HEK293 (cell line): Measurements from ENCODE around the gene ARL2BP.

ENCODE experiments used
- BCL6B ChIP-seq: fragments of 450-650 bp; formaldehyde crosslinking; IDR thresholded peaks from 2 replicates; pipeline ENCODE4 v1.5.1; 2017; ENCODE audit warnings: missing biosample characterization, missing genetic modification characterization
- GLIS1 ChIP-seq: fragments of 450-650 bp; formaldehyde crosslinking; IDR thresholded peaks from 2 replicates; pipeline ENCODE4 v1.5.1; 2016; ENCODE audit warnings: missing biosample characterization, missing genetic modification characterization
- IKZF3 ChIP-seq: fragments of 450-650 bp; IDR thresholded peaks from 2 replicates; pipeline ENCODE4 v1.5.0; 2018; ENCODE audit warnings: missing biosample characterization, mild to moderate bottlenecking, missing genetic modification characterization, moderate library complexity
- KLF16 ChIP-seq: fragments of 450-650 bp; formaldehyde crosslinking; IDR thresholded peaks from 2 replicates; pipeline ENCODE4 v1.5.1; 2017; ENCODE audit warnings: missing biosample characterization, missing genetic modification characterization
- PRDM1 ChIP-seq: fragments of 450-650 bp; formaldehyde crosslinking; IDR thresholded peaks from 2 replicates; pipeline ENCODE4; 2016; ENCODE audit warnings: missing biosample characterization, missing genetic modification characterization
- SP2 ChIP-seq: fragments of 450-650 bp; formaldehyde crosslinking; IDR thresholded peaks from 2 replicates; pipeline ENCODE4 v1.5.1; 2016; ENCODE audit warnings: missing biosample characterization, missing genetic modification characterization
- SP3 ChIP-seq: fragments of 450-650 bp; formaldehyde crosslinking; IDR thresholded peaks from 2 replicates; pipeline ENCODE4 v1.5.1; 2016; ENCODE audit warnings: missing biosample characterization, missing genetic modification characterization
- TSHZ1 ChIP-seq: fragments of 450-650 bp; formaldehyde crosslinking; IDR thresholded peaks from 2 replicates; pipeline ENCODE4 v1.5.1; 2016; ENCODE audit warnings: missing biosample characterization, missing genetic modification characterization, borderline replicate concordance
- ZBTB17 ChIP-seq: fragments of 450-650 bp; formaldehyde crosslinking; IDR thresholded peaks from 2 replicates; pipeline ENCODE4 v1.5.1; 2016; ENCODE audit warnings: missing biosample characterization, missing genetic modification characterization
- ZBTB20 ChIP-seq: fragments of 450-650 bp; formaldehyde crosslinking; IDR thresholded peaks from 2 replicates; pipeline ENCODE4 v1.5.1; 2016; ENCODE audit warnings: missing biosample characterization, missing genetic modification characterization
- ZEB2 ChIP-seq: fragments of 450-650 bp; formaldehyde crosslinking; IDR thresholded peaks from 2 replicates; pipeline ENCODE4 v1.5.1; 2016; ENCODE audit warnings: missing biosample characterization, missing genetic modification characterization
- ZNF148 ChIP-seq: fragments of 450-650 bp; formaldehyde crosslinking; IDR thresholded peaks from 2 replicates; pipeline ENCODE4 v1.5.0; 2017; ENCODE audit warnings: missing biosample characterization, missing genetic modification characterization, borderline replicate concordance
- ZNF174 ChIP-seq: fragments of 450-650 bp; formaldehyde crosslinking; IDR thresholded peaks from 2 replicates; pipeline ENCODE4 v1.5.0; 2017; ENCODE audit warnings: missing biosample characterization, mild to moderate bottlenecking, missing genetic modification characterization
- ZNF184 ChIP-seq: fragments of 450-650 bp; IDR thresholded peaks from 2 replicates; pipeline ENCODE4 v1.5.1; 2018; ENCODE audit warnings: missing biosample characterization, mild to moderate bottlenecking, missing genetic modification characterization
- ZNF2 ChIP-seq: fragments of 450-650 bp; formaldehyde crosslinking; IDR thresholded peaks from 2 replicates; pipeline ENCODE4 v1.5.1; 2016; ENCODE audit warnings: missing biosample characterization, missing genetic modification characterization
- ZNF391 ChIP-seq: fragments of 450-650 bp; formaldehyde crosslinking; IDR thresholded peaks from 2 replicates; pipeline ENCODE4 v1.5.1; 2016; ENCODE audit warnings: low read depth, missing biosample characterization, missing genetic modification characterization, borderline replicate concordance
- ZNF398 ChIP-seq: fragments of 450-650 bp; formaldehyde crosslinking; IDR thresholded peaks from 2 replicates; pipeline ENCODE4 v1.5.1; 2017; ENCODE audit warnings: missing biosample characterization, missing genetic modification characterization
- ZNF501 ChIP-seq: fragments of 450-650 bp; formaldehyde crosslinking; IDR thresholded peaks from 2 replicates; pipeline ENCODE4 v1.5.1; 2016; ENCODE audit warnings: missing biosample characterization, missing genetic modification characterization
- ZNF518A ChIP-seq: fragments of 450-650 bp; formaldehyde crosslinking; conservative IDR thresholded peaks from 2 replicates; pipeline ENCODE4 v1.5.1; 2016; ENCODE audit warnings: low read depth, missing biosample characterization, missing genetic modification characterization
- ZNF561 ChIP-seq: fragments of 450-650 bp; IDR thresholded peaks from 2 replicates; pipeline ENCODE4 v1.5.1; 2018; ENCODE audit warnings: missing biosample characterization, missing genetic modification characterization, borderline replicate concordance
- ZNF600 ChIP-seq: fragments of 450-650 bp; formaldehyde crosslinking; IDR thresholded peaks from 2 replicates; pipeline ENCODE4 v1.5.1; 2016; ENCODE audit warnings: missing biosample characterization, missing genetic modification characterization
- ZNF629 ChIP-seq: fragments of 450-650 bp; formaldehyde crosslinking; IDR thresholded peaks from 2 replicates; pipeline ENCODE4 v1.5.1; 2017; ENCODE audit warnings: missing biosample characterization, missing genetic modification characterization
- ZNF664 ChIP-seq: fragments of 450-650 bp; formaldehyde crosslinking; IDR thresholded peaks from 2 replicates; pipeline ENCODE4 v1.5.1; 2016; ENCODE audit warnings: missing biosample characterization, missing genetic modification characterization
- ZNF777 ChIP-seq: fragments of 450-650 bp; formaldehyde crosslinking; IDR thresholded peaks from 2 replicates; pipeline ENCODE4 v1.5.1; 2017; ENCODE audit warnings: missing biosample characterization, missing genetic modification characterization, borderline replicate concordance

ARL2BP gene

GRCh38 chr16:57299719-57300386 lies 54.8 kb downstream of the ARL2BP start (continued):
- TF ChIP-seq ZNF664: 0 out of 2 replicates have a peak, but pooled peaks have one; percentile 9
- TF ChIP-seq ZBTB17 (tag by site-specific recombination): peak; percentile 78
- TF ChIP-seq ZNF561 (tag by site-specific recombination): peak; percentile 82
- 0 out of 2 replicates have a peak, but pooled peaks have one; percentile 46 for TF ChIP-seq ZNF184 (tag by site-specific recombination)
- peak; percentile 78; the same call in 1 of the 2 replicates for TF ChIP-seq ZBTB20
- peak; percentile 92 for TF ChIP-seq ZNF777 (tag by site-specific recombination)
- peak; percentile 68; the same call in 1 of the 2 replicates for TF ChIP-seq ZNF174 (tag by site-specific recombination)
- TF ChIP-seq BCL6B (tag by site-specific recombination): 0 out of 2 replicates have a peak, but pooled peaks have one; percentile 7
- TF ChIP-seq IKZF3 (tag by site-specific recombination): peak; percentile 73
- 0 out of 2 replicates have a peak, but pooled peaks have one; percentile 14 for TF ChIP-seq ZNF2
- peak; percentile 49 for TF ChIP-seq ZNF398 (tag by site-specific recombination)
- no peak; the same call in 1 of the 2 replicates for TF ChIP-seq PRDM1 (tag by site-specific recombination)
- TF ChIP-seq SP3: peak; percentile 28
- 0 out of 2 replicates have a peak, but pooled peaks have one; percentile 20 for TF ChIP-seq ZNF501 (tag by site-specific recombination)
- no peak; the same call in 1 of the 2 replicates for TF ChIP-seq ZNF148
- TF ChIP-seq GLIS1 (tag by site-specific recombination): peak; percentile 51; the same call in 1 of the 2 replicates
- TF ChIP-seq KLF16 (tag by site-specific recombination): peak; percentile 46; the same call in 1 of the 2 replicates
- 0 out of 2 replicates have a peak, but pooled peaks have one; percentile 12 for TF ChIP-seq TSHZ1 (tag by site-specific recombination)
- TF ChIP-seq SP2 (tag by site-specific recombination): no peak
- TF ChIP-seq ZEB2 (tag by site-specific recombination): peak; percentile 66
- TF ChIP-seq ZNF600 (tag by site-specific recombination): peak; percentile 100
- peak; percentile 72 for TF ChIP-seq ZNF629 (tag by site-specific recombination)
- 0 out of 2 replicates have a peak, but pooled peaks have one; percentile 10 for TF ChIP-seq ZNF518A
- peak; percentile 50; the same call in 1 of the 2 replicates for TF ChIP-seq ZNF391 (tag by site-specific recombination)
